Activated effector memory CD4-positive, alpha-beta T cell treated with anti-CD3 and anti-CD28 coated beads, Interleukin-2, amount 50 U/mL, for 16 hours (primary cell): ENCODE results near the gene RBM17.
"Not testable (repeated sequence)": the region's sequence is repeated elsewhere in the genome, so short reads cannot be mapped to it uniquely, and the experiment has no call there.

Source experiments
- DNase-seq: peaks from one replicate; pipeline ENCODE4 v3.0.0-alpha.2; 2020

The RBM17 gene, protein sequence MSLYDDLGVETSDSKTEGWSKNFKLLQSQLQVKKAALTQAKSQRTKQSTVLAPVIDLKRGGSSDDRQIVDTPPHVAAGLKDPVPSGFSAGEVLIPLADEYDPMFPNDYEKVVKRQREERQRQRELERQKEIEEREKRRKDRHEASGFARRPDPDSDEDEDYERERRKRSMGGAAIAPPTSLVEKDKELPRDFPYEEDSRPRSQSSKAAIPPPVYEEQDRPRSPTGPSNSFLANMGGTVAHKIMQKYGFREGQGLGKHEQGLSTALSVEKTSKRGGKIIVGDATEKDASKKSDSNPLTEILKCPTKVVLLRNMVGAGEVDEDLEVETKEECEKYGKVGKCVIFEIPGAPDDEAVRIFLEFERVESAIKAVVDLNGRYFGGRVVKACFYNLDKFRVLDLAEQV

GRCh38 chr10:6088721-6089333, at the start of gene RBM17:
Gene RBM17 (plus strand): TSS chr10:6089034. CDS start chr10:6097066, 8,032 bp downstream.
- peak; percentile 99 for DNase-seq

- DNase-seq, result no peak
These were observed 49.1 kb upstream of the RBM17 start for GRCh38 chr10:6039711-6040110.

DNA sequence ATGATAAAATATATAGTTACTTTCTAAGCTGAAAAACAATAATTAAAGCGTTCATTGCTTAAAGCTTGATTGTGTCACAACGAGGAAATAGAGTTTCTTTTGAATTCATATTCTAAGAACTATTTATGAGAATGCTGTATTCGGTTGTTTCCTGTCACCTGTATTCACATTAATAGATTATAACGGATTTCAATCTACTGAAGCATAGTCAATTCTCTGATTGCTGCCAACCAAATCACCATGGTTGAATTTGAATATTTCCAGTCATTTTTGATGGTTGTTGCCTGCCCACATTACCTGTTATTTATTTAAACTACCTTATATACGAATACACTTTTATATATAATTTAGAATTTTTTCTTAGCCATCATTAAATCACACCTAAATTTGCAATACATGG, 48.6 kb upstream of the RBM17 start:
- no peak for DNase-seq

- not testable (repeated sequence) for DNase-seq
These were observed 45.5 kb upstream of the RBM17 start for GRCh38 chr10:6043377-6043776.

DNA sequence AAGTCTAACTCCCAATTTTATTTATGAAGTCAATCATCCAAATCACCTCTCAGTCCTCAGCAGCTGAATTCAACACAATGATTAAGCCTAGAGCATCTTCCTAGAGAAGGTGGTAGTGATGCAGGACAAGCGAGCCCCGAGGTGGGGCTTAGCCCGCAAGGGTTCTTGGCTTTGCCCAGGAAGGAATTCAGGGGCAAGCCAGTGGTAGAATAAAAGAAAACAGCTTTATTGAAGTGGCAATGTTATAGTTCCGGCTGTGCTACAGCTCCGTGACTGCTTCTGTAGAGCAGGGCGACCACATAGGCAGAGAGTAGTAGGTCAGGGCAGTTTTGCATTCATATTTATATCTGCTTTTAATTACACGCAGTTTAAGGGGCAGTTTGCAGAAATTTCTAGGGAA, 44.8 kb upstream of the RBM17 start:
- peak; percentile 56 for DNase-seq

- peak; percentile 66 for DNase-seq
These were observed 44.0 kb upstream of the RBM17 start for GRCh38 chr10:6044751-6045313.

- peak; percentile 69 for DNase-seq
These were observed 43.5 kb upstream of the RBM17 start for GRCh38 chr10:6045314-6045848.

DNA sequence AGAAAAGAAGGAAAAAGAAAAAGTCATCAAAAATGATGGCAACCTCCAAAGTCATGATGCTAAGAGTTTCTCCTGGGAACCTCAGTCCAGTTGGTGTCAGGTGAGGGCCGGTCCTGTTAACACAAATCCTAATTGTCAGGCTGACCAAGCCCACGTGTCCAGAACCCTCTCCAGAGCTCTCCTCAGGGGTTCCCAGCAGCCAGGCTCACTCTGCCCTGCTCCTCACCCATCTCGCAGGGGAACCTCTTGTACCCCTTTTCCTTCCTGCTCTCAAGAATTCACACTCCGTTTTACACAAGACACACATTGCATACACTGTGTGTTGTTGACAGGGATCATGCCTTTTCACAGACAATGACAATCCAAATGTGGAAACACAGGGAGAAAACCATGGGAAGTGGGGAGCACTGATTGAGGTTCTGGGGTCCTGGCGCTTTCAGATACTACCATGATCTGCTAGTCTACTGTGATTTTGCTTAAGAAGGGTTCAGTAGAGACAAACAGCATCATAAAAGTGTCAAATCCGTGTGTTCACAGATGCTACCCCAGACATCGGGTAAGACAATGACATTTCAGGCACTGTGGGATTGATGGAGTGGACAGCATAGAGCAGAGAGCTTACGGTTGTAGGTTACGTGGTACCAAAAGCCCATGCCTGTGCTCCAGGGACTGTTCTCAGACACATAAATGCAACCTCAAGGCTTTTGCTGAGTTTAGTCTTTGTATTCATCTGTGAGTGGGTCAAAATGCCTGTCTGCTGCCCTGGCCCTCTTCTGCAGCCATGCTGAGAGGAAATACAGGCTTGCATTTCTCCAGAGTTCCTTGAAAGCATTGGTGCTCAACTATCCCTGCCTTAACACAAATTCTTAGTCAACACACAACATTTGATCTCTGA, 42.7 kb upstream of the RBM17 start:
- DNase-seq, result peak; percentile 62

DNA sequence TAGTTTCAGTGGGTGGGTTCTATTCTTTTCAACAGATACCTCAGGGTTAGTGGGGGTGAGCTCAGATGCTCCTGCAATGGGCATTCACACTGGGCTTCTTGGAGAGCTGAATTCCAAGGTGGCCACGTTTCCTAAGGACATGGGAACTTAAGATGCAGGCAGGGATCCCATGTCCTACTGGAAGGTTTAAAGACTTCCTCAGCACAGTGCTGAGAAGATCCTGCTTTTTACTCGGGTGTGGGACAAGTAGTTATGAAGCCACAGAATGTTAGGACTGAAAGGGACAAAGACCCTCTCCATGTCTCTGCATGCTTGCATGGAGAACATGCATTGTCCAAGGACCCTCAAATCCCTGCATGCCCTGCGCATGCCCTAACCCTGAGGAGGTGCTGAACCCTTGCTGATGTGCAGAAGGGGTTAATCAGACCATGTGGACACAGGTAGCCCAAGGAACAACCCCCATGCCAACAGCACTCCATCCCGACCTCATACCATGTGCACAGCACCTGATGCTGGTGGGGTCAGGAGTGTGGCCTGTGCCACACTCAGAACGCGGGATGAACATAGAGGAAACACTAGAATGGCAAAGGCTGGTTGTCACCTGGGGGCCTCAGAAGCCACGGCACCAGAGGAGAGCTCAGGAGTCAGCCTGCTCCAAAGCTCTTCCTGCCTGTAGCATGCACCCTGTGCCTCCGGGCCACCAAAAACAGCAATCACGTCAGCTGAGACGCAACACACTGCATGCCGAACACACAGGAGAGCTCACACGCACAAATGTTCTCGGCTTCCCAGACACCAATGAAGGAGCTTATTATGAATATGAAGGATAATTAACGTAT, 41.8 kb upstream of the RBM17 start:
- DNase-seq, result peak; percentile 59

DNA sequence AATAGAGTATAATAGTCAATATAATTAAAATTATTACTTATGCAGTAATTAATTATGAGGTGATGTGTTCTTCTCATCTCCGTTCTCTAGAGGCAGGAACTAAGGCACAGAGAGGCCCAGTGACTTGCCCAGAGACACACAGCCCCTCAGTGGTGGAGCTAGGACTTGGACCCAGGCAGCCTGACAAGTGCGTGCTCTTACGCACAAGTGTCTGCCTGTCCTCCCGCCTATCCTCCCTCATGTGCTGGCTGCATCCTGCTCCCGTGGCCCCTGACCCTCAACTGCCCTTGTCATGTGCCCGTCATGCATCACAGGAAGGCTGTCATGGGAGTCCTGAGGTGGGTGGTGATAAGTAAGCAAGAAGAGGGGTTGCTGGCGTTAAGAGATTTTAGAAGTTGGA, 41.0 kb upstream of the RBM17 start:
- DNase-seq, result no peak

DNA sequence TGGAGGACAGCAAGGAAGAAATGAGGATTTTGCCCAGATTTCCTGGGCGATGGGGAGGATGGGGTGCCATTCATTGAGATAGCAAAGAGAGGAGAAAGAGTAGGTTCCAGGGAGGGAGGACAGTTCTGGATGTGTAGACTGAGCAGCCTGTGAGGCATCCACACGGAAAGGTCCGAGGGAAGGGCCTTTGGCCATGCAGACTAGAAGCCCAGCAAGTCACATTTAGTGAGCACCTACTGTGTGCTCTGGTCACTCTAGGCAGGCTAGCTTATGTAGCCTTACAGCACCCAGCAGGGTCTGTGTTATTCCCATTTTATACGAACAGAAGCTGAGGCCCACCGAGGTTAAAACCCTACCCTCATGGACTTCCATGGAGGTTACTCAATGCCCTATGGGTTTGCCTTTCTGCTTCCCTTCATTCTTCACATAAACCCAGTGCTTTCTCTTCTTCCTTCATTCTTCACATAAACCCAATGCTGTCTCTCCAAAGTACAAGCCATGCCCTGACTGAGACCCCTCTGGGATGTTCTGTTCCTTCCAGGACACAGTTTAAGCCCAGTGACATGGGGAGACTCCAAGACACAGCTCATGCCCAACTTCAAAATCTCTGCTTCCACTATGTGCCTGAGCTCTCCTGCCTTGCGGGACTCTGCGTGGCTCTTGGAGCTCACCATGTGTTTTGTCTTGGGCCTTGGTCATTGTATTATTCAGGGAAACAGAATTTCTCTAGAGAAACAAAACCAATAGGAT, 40.4 kb upstream of the RBM17 start:
- no peak for DNase-seq

GRCh38 chr10:6049031-6049400, 39.8 kb upstream of the RBM17 start:
- DNase-seq, result no peak

- peak; percentile 97 for DNase-seq
These were observed 37.9 kb upstream of the RBM17 start for GRCh38 chr10:6050801-6051445.

- peak; percentile 94 for DNase-seq
These were observed 36.3 kb upstream of the RBM17 start for GRCh38 chr10:6052247-6053221.

- no peak for DNase-seq
These were observed 35.5 kb upstream of the RBM17 start for GRCh38 chr10:6053303-6053702.

DNA sequence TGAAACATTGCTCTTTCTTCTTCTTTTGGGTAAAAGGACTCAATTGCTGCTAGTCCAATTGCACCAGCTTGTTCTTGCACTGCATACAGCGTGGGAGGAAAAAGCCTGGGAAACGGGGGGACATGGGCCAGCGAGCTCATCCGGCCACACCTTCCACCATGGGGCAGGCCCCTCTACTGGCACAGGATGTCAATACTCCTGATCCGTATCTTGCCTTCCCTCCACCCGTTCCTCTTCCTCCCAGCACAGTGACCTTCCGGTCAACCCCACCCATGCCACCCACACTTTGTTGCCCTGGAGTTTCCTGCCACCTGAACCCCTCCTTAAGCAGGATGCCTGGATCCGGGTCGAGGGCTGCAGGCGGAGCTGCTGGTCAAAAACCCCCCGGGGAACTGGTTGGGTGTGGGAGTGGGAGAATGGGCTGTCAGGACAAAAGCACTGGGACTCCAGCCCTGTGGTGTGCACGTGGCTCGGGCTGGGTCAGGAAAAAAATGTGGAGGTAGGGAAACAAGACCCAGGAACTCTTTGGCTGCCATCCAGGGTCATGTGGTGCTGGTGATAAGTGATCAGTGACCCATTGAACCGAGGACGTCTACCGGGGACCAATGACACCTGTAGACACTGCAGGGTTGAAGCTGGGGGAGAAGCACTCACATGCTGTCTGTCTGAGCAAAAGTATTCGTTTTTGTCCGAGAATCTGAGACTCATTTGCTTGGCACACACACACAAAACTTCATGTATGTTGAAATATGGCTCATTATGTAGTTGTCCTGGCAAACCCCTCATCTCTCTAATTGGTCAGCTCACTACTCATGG, 34.8 kb upstream of the RBM17 start:
- DNase-seq, result peak; percentile 75

GRCh38 chr10:6054884-6055283, 34.0 kb upstream of the RBM17 start:
- peak; percentile 62 for DNase-seq

DNA sequence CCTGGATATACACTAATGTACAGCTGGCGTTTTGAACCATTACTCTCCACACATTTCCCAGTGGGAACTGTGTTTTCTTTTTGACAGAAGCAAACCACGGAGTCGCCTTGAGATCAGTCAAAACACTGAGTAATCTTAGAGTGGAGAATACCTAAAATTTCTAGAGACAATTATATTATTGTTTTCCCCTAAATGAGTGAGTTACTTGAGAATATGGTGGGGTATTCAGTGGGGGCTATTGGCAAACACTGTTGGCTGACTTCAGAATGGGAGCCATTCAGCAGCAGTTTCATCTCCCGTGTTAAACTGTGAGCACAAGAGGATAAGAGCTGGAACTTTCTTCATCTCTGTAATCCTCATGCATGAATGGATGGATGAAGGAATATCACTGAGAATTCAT, 32.9 kb upstream of the RBM17 start:
- no peak for DNase-seq
